ENCODE measurements around the gene IMPACT.
A peak's percentile ranks its signal among the peaks of the same experiment; 100 is the strongest.

Gene IMPACT

GRCh38 chr18:24482821-24483220 lies 56.4 kb downstream of the IMPACT start:
- no peak for DNase-seq

- DNase-seq = no peak
These were observed 59.2 kb downstream of the IMPACT start for GRCh38 chr18:24485681-24486080.

GRCh38 chr18:24486684-24487083 lies 60.2 kb downstream of the IMPACT start:
- DNase-seq = no peak

- DNase-seq = no peak
These were observed 62.5 kb downstream of the IMPACT start for GRCh38 chr18:24488824-24489493.

- no peak for DNase-seq
These were observed 64.1 kb downstream of the IMPACT start for GRCh38 chr18:24490539-24490938.

DNA sequence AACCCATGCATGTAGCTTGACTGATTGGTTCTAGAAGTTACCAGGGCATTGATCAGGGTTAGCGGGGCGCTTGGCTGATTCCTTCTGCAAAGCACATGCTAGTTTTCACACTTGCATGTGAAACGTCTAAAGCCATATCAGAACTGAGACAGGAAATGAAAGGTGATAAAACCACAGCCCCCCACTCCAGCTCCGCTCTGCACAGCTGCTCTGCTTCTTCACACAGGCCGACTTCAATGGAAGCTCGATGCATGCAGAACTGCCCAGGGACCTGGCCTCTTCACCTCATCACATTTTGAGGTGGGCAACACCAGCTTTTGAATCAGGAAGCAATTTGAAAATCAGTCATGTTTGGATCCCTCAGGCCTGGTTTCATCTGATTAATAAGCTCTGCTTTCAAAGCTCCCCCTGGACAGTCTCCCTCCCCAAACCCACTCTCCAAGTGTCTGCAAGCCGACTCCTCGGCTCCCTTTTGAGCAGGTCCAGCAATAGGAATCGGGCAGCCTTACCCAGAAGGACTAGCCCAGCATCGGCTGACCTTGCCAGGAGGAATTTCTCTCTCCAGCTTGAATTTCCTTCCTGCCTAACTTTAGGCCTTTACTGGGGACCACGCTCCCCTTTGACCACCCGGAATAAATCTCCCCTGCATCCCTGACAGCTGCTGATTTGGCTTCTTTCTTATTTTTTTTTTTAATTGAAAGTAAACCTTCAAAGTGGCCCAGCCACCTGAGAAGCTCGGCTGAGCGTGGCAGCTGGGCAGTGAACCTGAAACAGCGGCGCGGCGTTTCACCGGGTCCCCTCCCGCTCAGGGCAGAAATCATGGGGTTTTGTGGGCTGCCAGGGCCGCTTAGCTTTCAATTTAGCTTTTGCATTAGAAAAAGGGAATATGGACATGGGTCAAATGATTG lies 65.7 kb downstream of the IMPACT start:
- peak; percentile 20 for DNase-seq

DNA sequence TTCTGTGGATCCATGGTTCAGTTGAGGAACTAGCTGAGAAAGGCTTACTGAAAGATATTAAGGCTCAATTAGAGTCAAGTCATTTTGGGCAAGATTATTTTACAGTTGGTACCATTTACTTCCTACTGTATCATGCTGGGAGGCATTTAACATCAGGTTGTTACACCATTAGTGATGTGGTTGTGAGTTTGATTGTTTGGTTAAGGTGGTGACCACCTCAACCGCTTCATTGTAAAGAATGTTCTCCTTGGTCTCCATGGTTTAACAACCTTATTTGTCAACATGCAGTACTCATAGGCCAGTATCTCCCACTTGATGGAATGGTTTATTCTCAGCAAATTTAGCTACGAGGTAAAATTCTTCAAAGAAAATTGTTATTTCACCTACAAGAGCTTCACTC lies 68.1 kb downstream of the IMPACT start:
- DNase-seq = no peak

DNA sequence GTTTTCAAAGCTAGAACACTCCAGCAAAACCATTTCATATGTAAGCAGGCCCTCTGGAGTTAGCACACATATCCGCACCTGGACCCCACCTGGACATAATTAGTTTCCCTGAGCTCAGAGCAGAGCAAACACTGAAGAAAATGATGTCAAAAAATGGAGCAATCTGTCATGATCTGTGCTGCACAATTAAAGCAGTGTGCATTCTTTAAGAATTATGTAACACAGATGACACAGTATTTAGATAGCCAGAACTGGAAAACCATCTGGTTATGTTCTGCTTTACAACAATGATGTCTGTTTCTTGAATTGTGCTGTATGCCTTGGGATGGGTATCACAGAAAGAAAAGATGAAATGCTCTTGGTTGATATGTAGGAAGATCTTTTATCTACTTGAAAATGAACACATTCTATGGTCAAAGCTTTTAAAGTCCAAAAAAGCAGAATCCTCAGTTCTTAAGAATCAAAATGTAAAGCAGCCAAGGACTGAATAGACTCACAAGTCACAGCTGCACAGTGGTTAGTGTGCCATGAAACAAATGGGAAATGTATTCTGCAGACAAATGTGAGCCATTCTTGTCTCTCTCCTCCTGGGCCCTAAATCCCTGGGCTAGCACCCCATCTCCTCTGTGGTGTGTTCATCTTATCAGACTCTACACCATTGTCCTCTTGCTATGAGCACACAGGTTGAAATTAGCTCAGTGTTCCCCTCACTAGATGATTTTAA lies 70.7 kb downstream of the IMPACT start:
- DNase-seq = no peak

GRCh38 chr18:24499814-24500213 lies 73.3 kb downstream of the IMPACT start:
- DNase-seq = no peak

DNA sequence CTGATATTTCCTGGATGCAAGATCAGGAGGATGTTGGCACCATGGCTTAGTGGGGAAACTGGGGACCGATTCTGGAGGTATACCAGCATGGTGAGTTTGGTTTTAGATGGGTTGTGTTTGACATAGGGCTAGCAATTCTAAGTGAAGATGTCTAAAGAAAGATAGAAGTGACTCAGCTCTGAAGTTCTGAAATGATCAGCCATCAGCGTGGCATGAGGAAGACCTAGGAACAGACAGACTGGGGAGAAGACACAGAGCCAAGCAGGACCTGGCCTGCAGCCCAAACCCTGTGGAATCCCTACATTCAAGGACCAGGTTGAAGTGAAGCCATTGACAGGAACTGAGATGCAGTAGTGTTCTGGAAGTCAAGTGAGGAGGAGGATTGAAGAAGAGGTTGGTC lies 73.7 kb downstream of the IMPACT start:
- DNase-seq = no peak

- DNase-seq = no peak
These were observed 74.3 kb downstream of the IMPACT start for GRCh38 chr18:24500766-24501165.

DNA sequence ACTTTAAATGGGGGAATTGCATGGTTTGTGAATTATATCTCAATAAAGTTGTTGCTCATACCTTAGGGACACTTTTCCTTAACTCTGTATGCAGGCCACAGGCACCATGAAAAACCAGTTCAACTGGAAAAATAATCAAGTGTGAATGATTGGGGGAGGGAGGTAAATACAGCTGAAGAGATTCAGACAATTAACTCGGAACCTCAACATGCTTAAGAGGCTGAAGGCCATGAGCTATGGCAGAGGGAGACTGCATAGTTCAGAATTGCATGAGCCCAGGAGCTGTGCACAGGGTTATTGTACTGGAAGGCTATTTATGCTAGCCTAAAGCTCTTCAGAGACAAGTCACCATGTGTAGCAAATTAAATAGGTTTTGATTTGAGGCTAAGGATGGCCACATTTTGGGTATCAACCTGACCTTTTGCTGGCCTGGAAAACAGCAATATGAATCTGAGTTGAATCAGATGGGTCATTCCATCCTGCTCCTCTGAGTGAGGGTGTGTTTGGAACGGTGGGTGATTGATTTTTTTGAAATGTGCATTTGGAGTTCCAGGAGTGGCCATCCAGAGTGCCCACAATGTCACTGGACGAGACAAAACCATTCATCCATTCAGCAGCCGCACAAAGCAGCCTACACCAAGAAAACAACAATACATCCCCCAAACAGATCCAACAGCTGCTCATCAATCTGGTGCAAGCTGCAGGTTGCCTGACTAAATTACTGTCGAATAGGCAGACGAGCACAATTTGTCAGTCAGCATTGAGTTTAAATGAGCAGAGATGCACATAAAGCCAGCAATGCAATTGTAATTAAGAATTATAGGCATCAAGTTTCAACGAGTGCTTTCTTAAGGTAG lies 76.4 kb downstream of the IMPACT start:
- DNase-seq = no peak
